Measurements from ENCODE around the gene IGIP. TPM values are rescaled to one million over a fixed set of nuclear protein-coding genes. Genes with fewer than 3 reads are reported as not detected.

Gene IGIP
- total RNA-seq, 8 experiments from 2014 or later, result 1.0 to 11.6 (median 3.5) TPM

DNA sequence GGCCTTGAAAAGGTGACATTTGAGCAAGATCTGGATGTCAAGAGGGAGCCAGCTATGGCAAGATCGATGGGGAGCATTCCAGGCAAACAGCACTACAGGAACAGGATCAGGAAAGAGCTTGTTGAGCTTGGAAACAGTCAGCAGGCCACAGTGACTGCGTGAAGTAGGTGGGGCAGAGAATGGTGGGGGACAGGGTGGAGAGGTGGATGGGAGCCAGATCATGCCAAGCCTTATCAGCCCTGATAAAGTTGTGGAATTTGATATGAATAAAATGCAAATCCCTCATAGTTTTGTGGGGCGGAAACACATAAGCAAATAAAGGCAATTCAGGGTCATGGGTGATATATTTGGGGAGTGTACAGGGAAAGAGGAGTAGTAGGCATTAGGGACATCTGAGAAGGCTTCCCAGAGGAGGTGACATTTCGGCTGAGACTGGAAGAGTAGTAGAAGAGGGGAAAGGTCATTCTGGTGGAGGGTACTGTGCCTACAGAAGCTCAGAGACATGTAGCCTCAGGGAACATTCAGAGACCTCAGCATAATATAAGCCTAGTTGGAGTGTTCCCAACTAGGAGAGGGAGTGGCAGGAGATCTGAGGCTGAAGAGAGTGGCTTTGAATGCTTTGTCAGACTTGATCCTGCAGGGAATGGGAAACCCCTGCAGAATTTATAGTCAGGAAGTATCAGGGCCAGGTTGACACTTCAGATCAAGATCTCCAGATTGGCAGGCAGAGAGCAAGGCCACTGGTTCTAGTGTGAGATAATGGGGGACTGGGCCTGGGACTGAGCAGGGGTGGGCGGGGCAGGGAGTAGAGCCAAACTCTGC lies 39.6 kb downstream of the IGIP start:
- no peak overlapping the region for H3K27ac ChIP-seq
- in situ Hi-C loops (cut with MboI; ENCODE audit: low pct_unique_long_range_greater_than_20kb in 2 of 9, low sequenced_read_pairs in 9 of 9, unreplicated experiment in 9 of 9), result loop anchor here in 6 of 9 experiments (25.0 kb wide), 2 partner anchors 103 to 378 kb away; partner anchors contain the start of gene PSD2 (in 3 of the 6)
- peak in 3 of 8 experiments; percentile 62 to 71 (median 68) for ATAC-seq (replicated peaks in 6 of 8)
- no peak overlapping the region for H3K4me3 ChIP-seq
- no peaks in the 10 kb centered on the region for H3K4me1 ChIP-seq (replicated peaks in 1 of 2)
- 40 to 83% (median 69%) methylated on average over 1 to 4 of the region's 5 CpGs; no CpG with 5 or more reads in 1 of the 10 experiments for whole genome bisulfite sequencing, 10 experiments

DNA sequence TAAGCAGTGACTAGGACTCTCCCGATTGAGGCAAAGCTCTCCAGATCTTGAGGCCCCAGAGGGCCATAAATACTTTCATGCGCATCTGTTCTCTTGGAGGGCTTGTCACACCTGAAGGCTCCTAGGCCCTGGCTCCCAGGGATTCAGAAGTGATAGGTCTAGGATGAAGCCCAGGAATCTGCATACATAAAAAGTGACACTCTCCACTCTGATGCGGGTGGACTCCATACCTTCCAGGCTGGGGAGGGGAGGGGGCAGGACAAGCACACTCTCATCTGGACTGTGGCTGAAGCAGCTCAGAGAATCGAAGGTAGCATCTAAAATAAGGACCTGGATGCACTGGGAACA lies 40.2 kb downstream of the IGIP start:
- no peak for ATAC-seq (replicated peaks in 6 of 8)
- Histone ChIP-seq H3K4me3 (no peak overlapping the region), H3K27ac (no peak overlapping the region), H3K4me1 (replicated peaks in 1 of 2) (no peaks in the 10 kb centered on the region)
- 17 to 60% (median 40%) methylated on average over 1 to 2 of the region's 4 CpGs; no CpG with 5 or more reads in 7 of the 10 experiments for WGBS, 10 experiments
- in situ Hi-C loops (cut with MboI; ENCODE audit: low pct_unique_long_range_greater_than_20kb in 2 of 9, low sequenced_read_pairs in 9 of 9, unreplicated experiment in 9 of 9), result loop anchor here in 6 of 9 experiments (25.0 kb wide), 2 partner anchors 104 to 379 kb away; partner anchors contain the start of gene PSD2 (in 3 of the 6)

DNA sequence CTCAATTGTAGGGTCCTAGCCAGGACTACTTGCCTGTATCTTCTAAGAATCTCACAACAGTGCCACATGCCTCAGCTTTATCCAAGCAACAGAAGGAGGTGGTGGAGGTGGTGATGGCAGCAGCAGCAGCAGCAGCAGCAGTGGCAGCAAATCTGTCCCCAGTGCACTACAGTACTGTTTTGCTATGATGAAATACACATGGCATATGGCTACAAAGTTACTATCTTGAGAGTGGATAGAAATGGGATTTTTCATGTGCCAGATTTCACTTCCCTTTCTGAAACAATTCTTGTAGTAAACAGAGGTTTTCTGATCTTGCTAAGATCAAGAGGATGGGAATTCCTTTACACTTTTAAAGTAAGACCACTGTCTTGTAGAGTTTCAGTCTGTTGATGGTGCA lies 41.2 kb downstream of the IGIP start:
- no peak for ATAC-seq (replicated peaks in 6 of 8)
- Histone ChIP-seq H3K4me3 (no peak overlapping the region), H3K4me1 (replicated peaks in 1 of 2) (no peaks in the 10 kb centered on the region), H3K27ac (no peak overlapping the region)
- in situ Hi-C loops (cut with MboI; ENCODE audit: low pct_unique_long_range_greater_than_20kb in 2 of 9, low sequenced_read_pairs in 9 of 9, unreplicated experiment in 9 of 9), result loop anchor here in 6 of 9 experiments (25.0 kb wide), 2 partner anchors 105 to 380 kb away; partner anchors contain the start of gene PSD2 (in 3 of the 6)

DNA sequence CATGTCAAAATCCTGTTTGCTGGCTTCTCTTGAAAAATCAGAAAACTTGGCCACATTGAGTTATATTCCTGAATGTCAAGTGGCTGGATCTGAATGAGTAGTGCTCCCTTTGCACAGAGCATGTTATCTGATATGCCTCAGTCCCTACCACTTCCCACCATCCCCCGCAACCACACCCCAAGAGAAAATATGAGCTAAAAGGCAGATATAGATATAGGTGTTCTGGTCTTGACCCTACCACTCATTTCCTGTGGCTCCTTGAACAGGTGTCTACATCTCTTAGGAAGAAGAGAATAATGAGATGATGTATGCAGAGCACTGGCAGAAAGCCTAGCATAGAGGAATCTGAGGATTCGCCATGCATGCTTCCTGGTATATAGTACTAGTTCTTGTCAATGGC lies 42.6 kb downstream of the IGIP start:
- Histone ChIP-seq H3K27ac (no peak overlapping the region), H3K4me3 (no peak overlapping the region), H3K4me1 (replicated peaks in 1 of 2) (no peaks in the 10 kb centered on the region)
- 60 to 100% (median 93%) methylated on average over 1 to 2 of the region's 2 CpGs; no CpG with 5 or more reads in 4 of the 10 experiments for WGBS, 10 experiments
- in situ Hi-C loops (cut with MboI; ENCODE audit: low pct_unique_long_range_greater_than_20kb in 2 of 9, low sequenced_read_pairs in 9 of 9, unreplicated experiment in 9 of 9), result loop anchor here in 6 of 9 experiments (25.0 kb wide), 2 partner anchors 106 to 381 kb away; partner anchors contain the start of gene PSD2 (in 3 of the 6)
- peak in 1 of 8 experiments; percentile 4 for ATAC-seq (replicated peaks in 6 of 8)

DNA sequence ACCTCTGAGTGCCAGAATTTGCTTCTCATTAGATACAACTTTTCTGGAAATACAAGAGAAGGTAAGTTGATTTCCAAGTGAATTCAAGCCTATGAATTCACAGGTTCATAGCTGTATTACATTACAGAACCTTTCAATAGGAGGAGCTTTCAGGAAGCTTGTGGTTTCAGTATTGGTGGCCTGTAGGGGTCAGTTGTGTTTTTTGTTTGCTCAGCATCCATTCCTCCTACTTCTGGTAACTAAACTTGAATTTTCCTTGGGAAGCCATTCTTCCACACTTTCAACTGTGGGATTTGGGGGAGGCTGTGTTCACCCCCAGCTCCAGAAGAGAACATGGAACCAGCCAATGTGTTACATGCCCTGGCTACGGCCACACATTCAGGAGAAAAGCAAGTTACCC lies 43.7 kb downstream of the IGIP start:
- Histone ChIP-seq H3K4me3 (no peak overlapping the region), H3K27ac (no peak overlapping the region), H3K4me1 (replicated peaks in 1 of 2) (peaks cover 0 to under 1% of the 10 kb centered on the region in 2 donors)
- WGBS, 10 experiments, result 67 to 100% (median 80%) methylated on average over 1 of the region's 1 CpG; no CpG with 5 or more reads in 5 of the 10 experiments
- ATAC-seq (replicated peaks in 6 of 8), result no peak
- in situ Hi-C loops (cut with MboI; ENCODE audit: low pct_unique_long_range_greater_than_20kb in 2 of 9, low sequenced_read_pairs in 9 of 9, unreplicated experiment in 9 of 9), result loop anchor here in 6 of 9 experiments (25.0 kb wide), 2 partner anchors 107 to 382 kb away; partner anchors contain the start of gene PSD2 (in 3 of the 6)

DNA sequence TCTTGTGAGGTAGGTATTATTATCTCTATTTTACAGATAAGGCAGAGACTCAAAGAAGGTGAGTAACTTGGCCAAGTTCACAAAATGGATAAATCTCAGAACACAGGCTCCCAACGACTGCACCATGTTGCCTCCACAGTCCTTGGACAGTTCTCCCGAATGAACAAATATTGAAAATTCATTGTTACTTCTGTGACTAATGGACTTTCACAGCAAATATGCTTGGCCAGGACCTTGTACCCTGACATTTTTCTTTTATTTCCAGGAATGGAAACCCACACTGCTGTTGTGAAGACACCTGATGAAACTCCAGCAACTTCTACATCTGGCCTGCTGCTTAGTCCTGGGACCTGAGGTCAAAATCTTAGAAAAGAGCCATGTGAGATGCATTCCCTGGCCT lies 46.7 kb downstream of the IGIP start:
- in situ Hi-C loops (cut with MboI; ENCODE audit: low pct_unique_long_range_greater_than_20kb in 2 of 9, low sequenced_read_pairs in 9 of 9, unreplicated experiment in 9 of 9), result loop anchor here in 6 of 9 experiments (25.0 kb wide), 2 partner anchors 110 to 385 kb away; partner anchors contain the start of gene PSD2 (in 3 of the 6)
- peaks cover 6% of the 10 kb centered on the region in 2 donors for H3K4me1 ChIP-seq (replicated peaks in 1 of 2)
- 40 to 100% (median 74%) methylated on average over 1 to 2 of the region's 2 CpGs; no CpG with 5 or more reads in 2 of the 10 experiments for WGBS, 10 experiments
- H3K4me3 ChIP-seq, result no peak overlapping the region
- no peak overlapping the region for H3K27ac ChIP-seq
- ATAC-seq (replicated peaks in 6 of 8), result no peak

DNA sequence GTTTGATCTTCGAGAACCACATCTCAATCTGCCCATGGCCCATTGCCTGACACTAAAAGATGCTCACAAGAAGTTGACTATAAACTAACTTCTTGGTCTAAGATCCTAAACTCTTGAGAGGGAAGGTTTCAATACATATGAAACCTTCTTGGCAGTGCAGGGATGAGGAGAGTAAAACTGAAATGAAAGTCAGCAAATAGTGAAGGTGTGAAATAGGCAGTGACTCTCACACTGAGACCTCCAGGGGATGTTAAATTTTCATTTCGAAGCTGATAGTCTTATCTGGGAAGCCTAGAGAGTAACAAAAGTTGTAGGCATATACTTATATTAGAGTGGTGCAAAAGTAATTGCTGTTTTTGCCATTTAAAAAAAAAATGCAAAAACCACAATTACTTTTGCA lies 48.3 kb downstream of the IGIP start:
- Histone ChIP-seq H3K4me3 (no peak overlapping the region), H3K4me1 (replicated peaks in 1 of 2) (peaks cover 6% of the 10 kb centered on the region in 2 donors), H3K27ac (no peak overlapping the region)
- in situ Hi-C loops (cut with MboI; ENCODE audit: low pct_unique_long_range_greater_than_20kb in 2 of 9, low sequenced_read_pairs in 9 of 9, unreplicated experiment in 9 of 9), result loop anchor here in 6 of 9 experiments (25.0 kb wide), 2 partner anchors 112 to 387 kb away; partner anchors contain the start of gene PSD2 (in 3 of the 6)
- no peak for ATAC-seq (replicated peaks in 6 of 8)
- 67 to 100% (median 100%) methylated on average over 1 to 2 of the region's 2 CpGs for WGBS, 10 experiments

DNA sequence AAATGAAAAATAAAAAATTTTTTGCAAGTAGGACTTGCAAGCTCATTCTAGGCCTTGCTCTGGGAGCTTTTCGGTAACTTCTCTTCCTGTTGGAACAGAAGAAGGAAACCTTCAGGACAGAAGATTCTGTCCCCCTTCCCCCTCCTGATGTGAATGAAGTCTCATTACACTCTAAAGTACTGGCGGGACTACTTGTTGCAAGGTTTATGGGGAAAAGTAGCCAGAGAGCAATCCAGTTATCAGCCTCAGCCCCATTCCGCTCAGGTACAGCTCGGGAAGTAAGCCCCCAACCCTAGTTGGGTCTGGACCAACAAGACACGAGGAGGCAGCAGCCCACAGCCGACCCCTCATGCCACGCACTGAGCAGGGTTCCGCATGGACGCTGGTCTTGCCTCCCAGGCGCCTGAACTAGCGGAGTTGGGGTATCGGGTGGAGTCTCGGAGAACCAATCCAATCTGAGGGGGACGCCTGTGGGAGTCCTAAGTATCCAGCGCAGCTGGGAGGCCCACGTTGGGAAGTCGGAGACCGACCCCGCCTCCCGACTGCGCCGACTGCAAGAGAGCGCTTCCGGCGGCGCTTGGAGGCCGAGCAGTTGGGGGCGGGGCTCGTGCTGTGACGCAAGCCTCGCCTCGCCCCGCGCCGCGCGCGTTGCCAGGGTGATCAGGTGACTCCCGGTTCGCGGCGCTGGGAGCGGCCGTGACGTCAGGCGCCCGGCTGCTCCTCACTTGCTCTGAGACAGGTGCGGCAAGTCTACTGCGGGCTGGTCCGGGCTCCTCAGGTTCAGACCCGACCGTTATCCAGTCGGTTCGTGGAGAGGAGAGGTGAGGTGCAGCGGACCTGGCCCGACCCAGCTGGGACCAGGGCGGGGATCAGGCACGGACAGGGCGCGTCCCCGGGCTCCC lies 49.0 kb downstream of the IGIP start, which contains the start of gene CYSTM1:
Gene CYSTM1 (plus strand): TSS at position 724 of the 902 bp plus-strand sequence. CDS start 19,278 bp downstream, outside the sequence.
- peak within 1 kb of the TSS; percentile 46 to 58 for H3K27ac ChIP-seq
- peaks cover 6% of the 10 kb centered on the region in 2 donors for H3K4me1 ChIP-seq (replicated peaks in 1 of 2)
- in situ Hi-C loops (cut with MboI; ENCODE audit: low pct_unique_long_range_greater_than_20kb in 2 of 9, low sequenced_read_pairs in 9 of 9, unreplicated experiment in 9 of 9), result loop anchor here in 6 of 9 experiments (25.0 kb wide), 2 partner anchors 112 to 387 kb away; partner anchors contain the start of gene PSD2 (in 3 of the 6)
- 5 to 68% (median 14%) methylated on average over 2 to 14 of the region's 61 CpGs; no CpG with 5 or more reads in 1 of the 10 experiments for WGBS, 10 experiments
- peak within 1 kb of the TSS; percentile 55 to 90 (median 75) for H3K4me3 ChIP-seq
- peak; percentile 76 to 91 (median 88) for ATAC-seq (replicated peaks in 6 of 8)

DNA sequence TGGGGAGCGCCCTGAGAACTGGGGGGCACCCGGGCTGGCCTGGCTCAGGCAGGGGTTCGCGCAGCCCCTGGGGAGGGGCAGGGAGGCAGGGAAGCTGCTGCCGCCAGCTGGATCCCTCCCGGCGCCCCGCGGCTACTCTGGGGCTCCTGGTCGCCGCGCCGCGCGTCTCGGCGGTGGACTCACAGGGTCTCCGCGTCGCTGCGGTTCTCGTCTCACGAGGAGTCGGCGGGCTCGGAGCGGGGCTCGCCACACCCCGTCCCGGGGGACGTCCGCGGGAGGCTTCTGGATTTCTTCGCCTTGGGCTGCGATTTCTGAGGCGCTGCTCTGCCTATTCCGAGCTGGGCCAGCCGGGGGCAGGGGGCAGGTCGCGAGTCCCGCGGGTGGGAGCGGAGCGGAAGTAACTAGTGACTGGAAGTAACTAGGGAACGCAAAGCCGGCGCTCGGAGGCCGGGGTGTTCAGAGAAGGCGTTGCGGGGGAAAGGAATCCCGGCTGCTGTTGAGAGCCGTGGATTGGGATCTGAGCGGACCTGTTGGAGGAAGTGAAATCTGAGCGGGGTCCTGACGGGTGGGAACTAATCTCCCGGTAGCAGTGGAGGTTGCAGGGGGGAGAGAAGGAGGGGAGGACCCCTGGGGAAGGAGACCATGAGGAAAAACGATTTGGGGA lies 49.8 kb downstream of the IGIP start:
- in situ Hi-C loops (cut with MboI; ENCODE audit: low pct_unique_long_range_greater_than_20kb in 2 of 9, low sequenced_read_pairs in 9 of 9, unreplicated experiment in 9 of 9), result no loop called here
- WGBS, 10 experiments, result 0 to 1% (median 0%) methylated on average over 1 to 23 of the region's 58 CpGs; no CpG with 5 or more reads in 4 of the 10 experiments
- Histone ChIP-seq H3K4me3 (peak overlapping the region; percentile 55 to 90 (median 75)), H3K27ac (peak overlapping the region; percentile 46 to 58), H3K4me1 (replicated peaks in 1 of 2) (peaks cover 6% of the 10 kb centered on the region in 2 donors)
- peak in 7 of 8 experiments; percentile 60 to 73 (median 66) for ATAC-seq (replicated peaks in 6 of 8)

DNA sequence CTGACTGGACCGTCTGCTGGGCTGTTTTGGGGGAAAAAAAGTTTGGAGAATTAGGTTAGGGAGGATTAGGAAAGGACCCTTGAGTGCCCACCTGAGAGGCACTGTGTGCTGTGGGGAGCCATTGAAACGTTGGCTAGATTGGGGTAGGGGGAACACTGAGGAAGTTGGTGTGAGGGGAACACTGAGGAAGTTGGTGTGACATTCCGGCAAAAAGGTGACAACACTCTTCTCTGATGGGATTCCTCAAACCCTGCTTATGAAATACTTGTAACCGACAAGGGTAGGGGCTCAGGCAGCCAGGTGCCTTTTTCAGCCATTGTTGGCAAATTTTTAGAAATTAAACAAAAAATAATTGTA lies 50.3 kb downstream of the IGIP start:
- H3K4me3 ChIP-seq, result peak overlapping the region; percentile 55 to 90 (median 75)
- 0 to 39% (median 14%) methylated on average over 1 to 3 of the region's 4 CpGs; no CpG with 5 or more reads in 1 of the 10 experiments for WGBS, 10 experiments
- in situ Hi-C loops (cut with MboI; ENCODE audit: low pct_unique_long_range_greater_than_20kb in 2 of 9, low sequenced_read_pairs in 9 of 9, unreplicated experiment in 9 of 9), result no loop called here
- no peak for ATAC-seq (replicated peaks in 6 of 8)
- H3K27ac ChIP-seq, result no peak overlapping the region
- H3K4me1 ChIP-seq (replicated peaks in 1 of 2), result peaks cover 6% of the 10 kb centered on the region in 2 donors

DNA sequence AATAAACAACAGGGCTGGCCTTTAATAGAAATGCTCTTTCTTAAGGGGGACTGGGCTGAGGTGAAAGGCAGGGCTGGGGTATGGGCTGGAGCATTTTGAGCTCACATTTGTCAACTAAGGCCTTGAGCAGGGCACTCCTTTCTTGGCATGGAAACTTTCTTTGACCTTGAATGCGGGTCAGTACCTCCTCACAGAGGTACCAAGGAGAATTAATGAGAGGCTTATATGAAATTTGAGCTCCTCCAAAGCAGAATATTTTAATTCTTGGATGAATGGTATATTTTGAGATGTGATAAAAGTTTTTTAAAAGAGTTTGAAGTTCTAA lies 52.3 kb downstream of the IGIP start:
- 29 to 100% (median 86%) methylated on average over 1 of the region's 1 CpG; no CpG with 5 or more reads in 3 of the 10 experiments for WGBS, 10 experiments
- H3K27ac ChIP-seq, result no peak overlapping the region
- no peak for ATAC-seq (replicated peaks in 6 of 8)
- H3K4me3 ChIP-seq, result no peak overlapping the region
- in situ Hi-C loops (cut with MboI; ENCODE audit: low pct_unique_long_range_greater_than_20kb in 2 of 9, low sequenced_read_pairs in 9 of 9, unreplicated experiment in 9 of 9), result no loop called here
- H3K4me1 ChIP-seq (replicated peaks in 1 of 2), result peaks cover 6% of the 10 kb centered on the region in 2 donors

Data from motor neuron (in vitro differentiated cells).